Gastroesophageal sphincter (tissue), 4 donors: Measurements from ENCODE around the gene C1R. TPM values are rescaled to one million over a fixed set of nuclear protein-coding genes. Genes with fewer than 3 reads are reported as not detected.
"Not testable (repeated sequence)": the region's sequence is repeated elsewhere in the genome, so short reads cannot be mapped to it uniquely, and the experiment has no call there.

Source experiments
- ATAC-seq: fragments of 150-250 bp; one replicate; pipeline ENCODE4 v1.9.1; 2016; ENCODE audit warnings: mild to moderate bottlenecking, moderate library complexity
- H3K27ac ChIP-seq, 4 donors: fragments of 200-600 bp; sonication (generic) in 3 of 4; 1 replicate in 3 of 4; 2 replicates in 1 of 4; pipeline ENCODE4 v1.5.1; 2016 to 2019
- H3K27me3 ChIP-seq: fragments of 200-600 bp; sonication (generic); one replicate; pipeline ENCODE4 v1.5.1; 2019
- H3K36me3 ChIP-seq, 2 donors: fragments of 200-600 bp; sonication (generic); one replicate each; pipeline ENCODE4 v1.5.1; 2019; ENCODE audit warnings: control low read depth in 1 of 2
- H3K4me1 ChIP-seq, 3 donors: fragments of 200-600 bp; sonication (generic); 1 replicate in 2 of 3; 2 replicates in 1 of 3; pipeline ENCODE4 v1.5.1; 2016 to 2019; ENCODE audit warnings: control low read depth in 2 of 3
- H3K4me3 ChIP-seq, 2 donors: fragments of 200-600 bp; sonication (generic); one replicate each; pipeline ENCODE4 v1.5.1; 2019; ENCODE audit warnings: mild to moderate bottlenecking in 1 of 2, moderate library complexity in 1 of 2
- H3K9me3 ChIP-seq, 3 donors: fragments of 200-600 bp; sonication (generic); one replicate each; pipeline ENCODE4 v1.5.1; 2017 to 2019; ENCODE audit warnings: control low read depth in 2 of 3
- CTCF ChIP-seq, 4 experiments: fragments of 200-600 bp in 2 of 4; fragments of 450-650 bp in 2 of 4; sonication (generic) in 1 of 4; IDR thresholded peaks; one replicate each; pipeline ENCODE4 v1.5.1; 2017 to 2019; ENCODE audit warnings: antibody characterized with exemption in 4 of 4, mild to moderate bottlenecking in 2 of 4, moderate library complexity in 2 of 4
- EP300 ChIP-seq: sonication (generic); formaldehyde crosslinking; IDR thresholded peaks from one replicate; pipeline ENCODE4 v1.6.1; 2017; ENCODE audit warnings: antibody characterized with exemption, mild to moderate bottlenecking
- POLR2A ChIP-seq, 2 donors: fragments of 450-650 bp; IDR thresholded peaks; one replicate each; pipeline ENCODE4 v1.6.1; 2017; ENCODE audit warnings: antibody characterized with exemption in 2 of 2, mild to moderate bottlenecking in 2 of 2, moderate library complexity in 1 of 2
- POLR2AphosphoS5 ChIP-seq: sonication (generic); formaldehyde crosslinking; IDR thresholded peaks from one replicate; pipeline ENCODE4 v1.6.1; 2017; ENCODE audit warnings: antibody characterized with exemption
- WGBS, 2 donors: methylation state at CpG; one replicate each; pipeline ENCODE4 v1.1.5; 2018; ENCODE audit warnings: low coverage in 1 of 2; 5-methylcytosine and 5-hydroxymethylcytosine counted together
- total RNA-seq, 4 donors: library from RNA; depleted of rRNA; stranded (reverse); fragments of >200 nt; gene quantifications; one replicate each; pipeline ENCODE4 v1.1.0, GENCODE V29; 2016

Gene C1R
- total RNA-seq, 4 donors from 2014 or later: 330 to 846 (median 620) TPM

DNA sequence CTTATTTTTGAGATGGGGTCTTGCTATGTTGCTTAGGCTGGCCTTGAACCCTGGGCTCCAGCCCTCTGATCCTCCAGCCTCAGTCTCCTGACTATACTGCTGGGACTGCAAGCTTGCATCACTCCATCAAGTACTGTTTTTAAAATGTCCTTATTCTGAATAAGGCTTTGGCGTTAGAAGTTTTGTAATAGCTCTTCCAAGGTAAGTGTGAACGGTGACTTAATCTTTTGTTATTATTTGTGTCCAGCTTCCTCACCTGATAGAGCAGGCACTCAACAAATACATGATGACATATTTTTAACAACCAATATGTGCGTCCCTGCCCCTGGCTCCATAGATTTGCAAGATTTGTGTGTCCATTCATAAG, 15.4 kb upstream of the C1R start:
- peak; percentile 4 for TF ChIP-seq POLR2AphosphoS5
- TF ChIP-seq POLR2A (IDR thresholded peaks at IDR 0.05): no peak
- Histone ChIP-seq H3K27me3 (no peaks in the 10 kb centered on the region), H3K9me3 (no peaks in the 10 kb centered on the region), H3K36me3 (peaks cover 0 to 27% of the 10 kb centered on the region in 2 donors), H3K27ac (peak overlapping the region; percentile 89 to 97 (median 96)), H3K4me3 (peak overlapping the region; percentile 40 to 65), H3K4me1 (peaks cover 0 to 51% (median 5%) of the 10 kb centered on the region in 3 donors)
- no peak for ATAC-seq
- 4 to 23% methylated on average over 3 of the region's 3 CpGs for WGBS, 2 donors

DNA sequence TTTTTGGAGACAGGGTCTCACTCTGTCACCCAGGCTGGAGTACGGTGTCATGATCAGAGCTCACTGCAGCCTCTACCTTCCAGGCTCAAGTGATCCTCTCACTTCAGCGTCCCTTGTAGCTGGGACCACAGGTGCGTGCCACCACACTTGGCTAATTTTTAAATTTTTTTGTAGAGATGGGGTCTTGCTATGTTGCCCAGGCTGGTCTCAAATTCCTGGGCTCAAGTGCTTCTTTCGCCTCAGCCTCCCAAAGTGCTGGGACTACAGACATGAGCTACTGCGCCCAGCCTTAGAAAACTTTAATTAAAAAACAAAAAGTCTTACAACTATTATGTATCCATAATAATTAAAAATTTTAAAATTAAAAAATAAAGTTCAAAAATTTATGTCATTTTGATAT, 14.9 kb upstream of the C1R start:
- Histone ChIP-seq H3K4me1 (peaks cover 0 to 51% (median 5%) of the 10 kb centered on the region in 3 donors), H3K4me3 (peak overlapping the region; percentile 40 to 65), H3K27ac (peak overlapping the region in 2 of 4 donors; percentile 95 to 96), H3K36me3 (peaks cover 0 to 32% of the 10 kb centered on the region in 2 donors)
- WGBS, 2 donors: 96 to 97% methylated on average over 4 to 5 of the region's 5 CpGs
- not testable (repeated sequence) for H3K9me3 ChIP-seq, ATAC-seq, H3K27me3 ChIP-seq

- WGBS, 2 donors: 67 to 85% methylated on average over 1 of the region's 1 CpG
- no peak overlapping the region for H3K4me3 ChIP-seq
- H3K27ac ChIP-seq: no peak overlapping the region
- H3K36me3 ChIP-seq: peaks cover 0 to 43% of the 10 kb centered on the region in 2 donors
- H3K27me3 ChIP-seq: no peaks in the 10 kb centered on the region
- peaks cover 0 to 54% (median 5%) of the 10 kb centered on the region in 3 donors for H3K4me1 ChIP-seq
- TF ChIP-seq CTCF (IDR thresholded peaks at IDR 0.05) (no peak), EP300 (no peak), POLR2A (IDR thresholded peaks at IDR 0.05) (no peak), POLR2AphosphoS5 (no peak)
- H3K9me3 ChIP-seq: no peaks in the 10 kb centered on the region
- ATAC-seq: no peak
Measured at GRCh38 chr12:7106082-7106481, 13.8 kb upstream of the C1R start.

- Histone ChIP-seq H3K4me3 (no peak overlapping the region), H3K36me3 (peaks cover 0 to 57% of the 10 kb centered on the region in 2 donors), H3K4me1 (peaks cover 0 to 44% (median 0%) of the 10 kb centered on the region in 3 donors), H3K9me3 (no peaks in the 10 kb centered on the region), H3K27ac (no peak overlapping the region), H3K27me3 (no peaks in the 10 kb centered on the region)
- TF ChIP-seq POLR2A (IDR thresholded peaks at IDR 0.05) (no peak), POLR2AphosphoS5 (no peak), CTCF (IDR thresholded peaks at IDR 0.05) (no peak), EP300 (no peak)
- no peak for ATAC-seq
- whole genome bisulfite sequencing, 2 donors: 96% methylated on average over 9 to 14 of the region's 14 CpGs
Measured at GRCh38 chr12:7103837-7104584, 11.8 kb upstream of the C1R start.

- no peak for ATAC-seq
- Histone ChIP-seq H3K4me1 (peaks cover 0 to 39% (median 0%) of the 10 kb centered on the region in 3 donors), H3K27ac (no peak overlapping the region), H3K4me3 (no peak overlapping the region), H3K9me3 (no peaks in the 10 kb centered on the region), H3K27me3 (no peaks in the 10 kb centered on the region), H3K36me3 (peaks cover 0 to 70% of the 10 kb centered on the region in 2 donors)
- WGBS, 2 donors: 90% methylated on average over 2 to 3 of the region's 3 CpGs
- TF ChIP-seq POLR2A (IDR thresholded peaks at IDR 0.05): no peak
Measured at GRCh38 chr12:7102582-7102981, 10.3 kb upstream of the C1R start.

DNA sequence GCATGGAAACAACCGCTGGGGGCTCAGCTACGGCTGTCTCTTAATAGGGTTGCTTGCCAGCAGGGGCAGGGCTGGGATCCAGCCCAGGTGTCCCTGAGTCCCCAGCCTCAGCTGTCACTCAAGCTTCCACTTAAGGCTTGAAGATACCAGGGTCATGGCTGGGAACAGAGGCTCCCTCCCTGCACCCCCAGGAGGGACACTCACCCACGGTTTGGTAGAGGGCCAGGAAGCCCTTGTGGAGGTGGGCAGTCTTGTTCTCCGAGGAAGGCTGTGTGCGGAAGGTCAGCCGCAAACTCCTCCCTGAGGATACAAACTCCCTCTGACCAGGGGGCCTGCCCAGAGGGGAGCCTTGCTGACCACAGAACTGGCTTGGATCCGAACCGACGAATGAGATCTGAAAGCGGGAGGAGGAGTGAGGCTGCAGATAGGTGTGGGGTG, 9.5 kb upstream of the C1R start:
- Histone ChIP-seq H3K4me1 (peaks cover 0 to 31% (median 0%) of the 10 kb centered on the region in 3 donors), H3K4me3 (no peak overlapping the region), H3K9me3 (no peaks in the 10 kb centered on the region), H3K36me3 (peaks cover 0 to 77% of the 10 kb centered on the region in 2 donors), H3K27ac (peak overlapping the region in 2 of 4 donors; percentile 23 to 59), H3K27me3 (no peaks in the 10 kb centered on the region)
- peak; percentile 29 for ATAC-seq
- TF ChIP-seq POLR2AphosphoS5: no peak
- TF ChIP-seq POLR2A (IDR thresholded peaks at IDR 0.05): no peak
- WGBS, 2 donors: 90% methylated on average over 2 of the region's 10 CpGs; no CpG with 5 or more reads in 1 of the 2 donors

DNA sequence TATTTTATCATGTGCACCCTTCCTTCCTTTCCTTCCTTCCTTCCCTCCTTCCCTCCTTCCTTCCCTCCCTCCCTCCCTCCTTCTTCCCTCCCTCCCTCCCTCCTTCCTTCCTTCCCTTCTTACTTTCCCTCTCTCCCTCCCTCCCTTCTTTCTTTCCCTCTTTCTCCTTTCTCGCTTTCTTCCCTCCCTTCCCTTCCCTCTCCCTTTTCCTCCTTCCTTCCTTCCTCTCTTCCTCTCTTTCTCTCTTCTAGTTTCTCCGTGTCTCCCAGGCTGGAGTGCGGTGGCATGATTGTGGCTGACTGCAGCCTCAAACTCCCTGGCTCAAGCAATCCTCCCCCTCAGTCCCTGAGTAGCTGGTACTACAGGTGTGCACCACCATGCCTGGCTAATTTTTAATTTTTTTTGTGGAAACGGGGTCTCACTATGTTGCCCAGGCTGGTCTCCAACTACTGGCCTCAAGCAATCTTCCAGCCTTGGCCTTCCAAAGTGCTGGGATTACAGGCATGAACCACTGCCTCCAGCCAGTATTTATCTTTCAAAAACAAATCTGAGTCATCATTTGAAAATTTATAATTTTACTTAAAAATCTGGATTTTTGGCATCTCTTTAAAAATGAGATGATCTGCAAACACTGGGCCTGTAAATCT, 8.9 kb upstream of the C1R start:
- TF ChIP-seq CTCF (IDR thresholded peaks at IDR 0.05) (no peak), EP300 (no peak), POLR2A (IDR thresholded peaks at IDR 0.05) (no peak), POLR2AphosphoS5 (no peak)
- H3K9me3 ChIP-seq: no peaks in the 10 kb centered on the region
- peak overlapping the region in 2 of 4 donors; percentile 48 to 59 for H3K27ac ChIP-seq
- no peak overlapping the region for H3K4me3 ChIP-seq
- peaks cover 0 to 81% of the 10 kb centered on the region in 2 donors for H3K36me3 ChIP-seq
- 20 to 70% methylated on average over 1 to 4 of the region's 4 CpGs for WGBS, 2 donors
- no peaks in the 10 kb centered on the region for H3K27me3 ChIP-seq
- ATAC-seq: peak; percentile 42
- peaks cover 0 to 25% (median 0%) of the 10 kb centered on the region in 3 donors for H3K4me1 ChIP-seq
